GM12801 (cell line): ENCODE measurements around the gene LRMDA.

Source experiments
- TF ChIP-seq, protein P1 (sequence below): IDR thresholded peaks from one replicate; pipeline ENCODE4 v1.5.1; 2011; ENCODE audit warnings: control low read depth; ENCODE audit not compliant: insufficient read length; ENCODE audit errors: extremely low read depth

The LRMDA gene

DNA sequence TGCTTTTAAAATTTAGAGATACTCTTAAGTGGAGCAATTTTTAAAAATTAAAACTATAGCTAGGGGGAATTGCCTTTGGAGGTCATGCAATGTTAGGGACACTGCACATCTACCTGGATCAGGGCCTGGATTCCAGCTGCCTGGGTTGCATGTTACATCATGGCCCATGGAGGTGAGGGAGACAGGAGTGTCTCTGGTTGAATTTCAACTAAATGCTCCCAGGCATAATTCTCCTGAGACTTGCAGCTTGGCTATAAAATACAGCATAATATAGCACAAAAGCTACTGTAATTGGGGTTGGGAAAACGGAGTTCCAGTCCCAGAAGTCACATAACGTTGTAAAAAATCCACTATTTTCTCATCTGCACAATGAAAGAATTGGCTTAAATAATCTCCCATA is 782.5 kb downstream of the LRMDA start:
- TF ChIP-seq, protein P1, sequence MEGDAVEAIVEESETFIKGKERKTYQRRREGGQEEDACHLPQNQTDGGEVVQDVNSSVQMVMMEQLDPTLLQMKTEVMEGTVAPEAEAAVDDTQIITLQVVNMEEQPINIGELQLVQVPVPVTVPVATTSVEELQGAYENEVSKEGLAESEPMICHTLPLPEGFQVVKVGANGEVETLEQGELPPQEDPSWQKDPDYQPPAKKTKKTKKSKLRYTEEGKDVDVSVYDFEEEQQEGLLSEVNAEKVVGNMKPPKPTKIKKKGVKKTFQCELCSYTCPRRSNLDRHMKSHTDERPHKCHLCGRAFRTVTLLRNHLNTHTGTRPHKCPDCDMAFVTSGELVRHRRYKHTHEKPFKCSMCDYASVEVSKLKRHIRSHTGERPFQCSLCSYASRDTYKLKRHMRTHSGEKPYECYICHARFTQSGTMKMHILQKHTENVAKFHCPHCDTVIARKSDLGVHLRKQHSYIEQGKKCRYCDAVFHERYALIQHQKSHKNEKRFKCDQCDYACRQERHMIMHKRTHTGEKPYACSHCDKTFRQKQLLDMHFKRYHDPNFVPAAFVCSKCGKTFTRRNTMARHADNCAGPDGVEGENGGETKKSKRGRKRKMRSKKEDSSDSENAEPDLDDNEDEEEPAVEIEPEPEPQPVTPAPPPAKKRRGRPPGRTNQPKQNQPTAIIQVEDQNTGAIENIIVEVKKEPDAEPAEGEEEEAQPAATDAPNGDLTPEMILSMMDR, result no peak

GRCh38 chr10:76218035-76218434 is 786.6 kb downstream of the LRMDA start:
- TF ChIP-seq, protein P1, result no peak

DNA sequence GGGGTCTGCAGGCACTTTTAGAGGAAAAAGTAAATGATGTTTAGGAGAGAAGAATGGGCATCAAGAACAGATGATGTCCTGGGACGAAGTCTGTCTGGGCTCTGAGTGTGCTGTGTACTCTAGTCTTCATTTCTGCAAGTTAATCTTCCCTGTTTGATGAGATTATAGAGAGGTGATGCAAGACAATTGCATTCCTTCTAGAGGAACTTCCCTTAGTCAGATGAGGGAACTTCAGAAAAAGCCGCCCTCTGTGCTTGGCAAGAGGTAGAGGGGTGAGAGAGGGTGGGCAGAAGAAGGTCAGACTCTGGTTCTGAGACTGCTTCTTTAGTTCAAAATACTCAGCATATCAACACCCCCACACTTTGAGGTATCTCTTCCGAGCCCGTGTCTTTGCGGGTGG is 797.9 kb downstream of the LRMDA start:
- TF ChIP-seq, protein P1, result no peak

- TF ChIP-seq, protein P1, result no peak
These were observed 799.5 kb downstream of the LRMDA start for GRCh38 chr10:76230921-76231285.

DNA sequence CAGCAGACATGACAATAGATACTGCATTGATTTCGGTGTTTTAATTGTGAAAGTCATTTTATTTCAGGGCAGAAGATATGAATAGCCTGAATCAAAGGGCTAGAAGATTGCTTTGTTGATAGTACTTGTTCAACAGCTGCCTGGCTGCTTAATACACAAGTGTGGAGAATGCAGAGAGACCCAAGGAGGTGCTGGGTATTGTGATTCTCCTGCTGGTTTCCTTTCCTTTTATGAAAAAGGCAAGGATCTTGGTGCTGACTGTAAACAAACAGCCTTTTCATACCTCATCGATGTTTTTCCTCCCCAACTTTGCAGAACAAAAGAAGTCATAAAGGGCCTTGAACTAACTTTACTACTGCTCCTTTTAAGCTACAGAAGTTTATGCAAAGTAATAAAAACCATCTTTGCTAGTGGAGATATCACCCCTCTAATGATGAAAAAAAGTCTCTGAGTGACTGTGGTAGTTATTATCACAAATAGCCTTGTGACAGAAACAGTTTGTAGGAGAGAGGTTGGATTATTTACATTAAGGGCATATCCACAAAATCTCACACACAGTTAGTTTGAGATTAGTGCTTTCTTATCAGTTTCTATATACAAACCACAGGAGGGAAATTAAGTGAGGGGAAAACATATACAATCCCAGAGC is 800.0 kb downstream of the LRMDA start:
- TF ChIP-seq, protein P1, result no peak

DNA sequence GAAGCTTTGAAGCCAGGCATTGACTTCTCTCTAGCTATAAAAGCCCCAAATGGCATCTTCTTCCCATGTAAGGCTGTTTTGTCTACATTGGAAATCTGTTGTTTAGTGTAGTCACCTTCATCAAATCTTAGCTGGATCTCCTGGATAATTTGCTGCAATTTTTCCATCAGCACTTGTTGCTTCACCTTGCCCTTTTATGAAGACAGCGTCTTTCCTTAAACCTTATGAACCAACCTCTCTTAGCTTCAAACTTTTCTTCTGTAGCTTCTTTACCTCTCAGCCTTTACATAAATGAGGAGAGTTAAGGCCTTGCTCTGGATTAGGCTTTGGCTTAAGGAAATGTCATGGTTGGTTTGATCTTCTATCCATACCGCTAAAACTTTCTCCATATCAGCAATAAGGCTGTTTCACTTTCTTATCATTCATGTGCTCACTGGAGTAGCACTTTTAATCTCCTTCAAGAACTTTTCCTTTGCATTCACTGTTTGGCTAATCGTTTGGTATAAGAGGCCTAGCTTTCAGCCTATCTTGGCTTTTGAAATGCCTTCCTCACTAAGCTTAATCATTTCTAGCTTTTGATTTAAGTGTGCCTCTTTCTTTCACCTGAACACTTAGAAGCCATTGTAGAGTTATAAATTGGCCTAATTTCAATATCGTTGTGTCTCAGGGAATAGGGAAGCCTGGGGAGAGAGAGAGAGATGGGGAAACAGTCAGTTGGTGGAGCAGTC is 803.2 kb downstream of the LRMDA start:
- TF ChIP-seq, protein P1, result no peak

- TF ChIP-seq, protein P1, result no peak
These were observed 804.9 kb downstream of the LRMDA start for GRCh38 chr10:76236356-76236755.
